ENCODE results near the gene CD200R1L.

GRCh38 chr3:112776000-112776399, 70.7 kb downstream of the CD200R1L start:
- TF ChIP-seq POLR2A (IDR thresholded peaks at IDR 0.05) (no peak), CTCF (IDR thresholded peaks at IDR 0.05 in 8 of 11, conservative IDR thresholded peaks at IDR 0.05 in 3 of 11) (no peak)

Data from spleen (tissue), 7 donors.